ENCODE data around the gene AUP1.
A peak's percentile ranks its signal among the peaks of the same experiment; 100 is the strongest.

AUP1 gene

DNA sequence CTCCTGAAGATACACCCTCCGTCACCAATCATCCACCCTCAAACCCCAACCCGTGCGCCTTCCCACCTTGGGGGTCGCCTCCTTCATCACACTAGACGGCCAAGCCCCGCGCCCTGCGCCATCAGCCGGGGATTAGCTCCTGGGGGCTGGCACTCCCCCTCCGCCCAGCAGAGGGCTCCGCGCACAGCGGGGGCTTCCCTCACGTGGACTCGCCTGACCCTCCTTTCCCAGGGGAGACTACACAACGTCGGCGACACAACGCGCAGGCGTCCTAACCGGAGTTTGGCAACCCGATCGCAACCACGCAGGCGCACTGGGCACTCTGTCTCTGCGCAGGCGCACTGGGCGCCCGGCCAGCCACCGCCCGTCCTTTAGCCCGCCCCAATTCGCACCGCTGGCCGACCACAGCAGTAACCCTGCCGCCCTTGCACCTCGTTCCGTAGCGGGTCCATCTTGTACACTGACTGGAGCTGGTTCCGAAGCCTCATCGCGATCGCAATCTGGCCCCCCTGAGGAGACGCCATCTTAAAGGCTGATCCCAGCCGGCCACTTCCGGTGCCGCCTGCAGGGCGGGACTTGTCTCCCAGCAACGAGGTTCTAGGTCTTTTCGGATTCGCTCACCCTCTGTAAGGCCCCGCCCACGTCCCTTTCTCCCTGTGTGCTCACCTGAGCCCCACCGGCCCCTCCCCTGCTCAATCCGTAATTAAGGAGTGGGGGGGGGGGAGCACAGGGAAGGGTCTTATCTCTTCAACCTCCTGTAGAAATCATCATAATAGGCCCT lies 22.2 kb downstream of the AUP1 start, which contains the start of gene PCGF1:
Gene PCGF1 (minus strand): TSS at position 551 of the 781 bp plus-strand sequence. CDS start 27 bp downstream, at position 524.
- Histone ChIP-seq H3K36me3 (ENCODE audit: control insufficient read depth in 1 of 2, insufficient read depth in 2 of 2, low read length in 2 of 2) (peaks cover 8 to 11% of the 10 kb centered on the region in 2 experiments), H3K9me3 (ENCODE audit: insufficient read depth, low read depth, low read length) (peaks cover 2% of the 10 kb centered on the region), H2BK12ac (ENCODE audit: low read length) (peak within 1 kb of the TSS; percentile 7), H3K4ac (ENCODE audit: low read depth, low read length) (peak within 1 kb of the TSS; percentile 88), H3K23ac (ENCODE audit: low read length) (no peak within 1 kb of the TSS), H3K79me1 (ENCODE audit: low read length) (peaks cover 27% of the 10 kb centered on the region), H3K27ac (ENCODE audit: low read depth, low read length) (peak within 1 kb of the TSS; percentile 98), H2AFZ (ENCODE audit: insufficient read depth, low read length, poor library complexity) (peak within 1 kb of the TSS; percentile 98), H3K14ac (ENCODE audit: low read length) (peak within 1 kb of the TSS; percentile 99), H4K8ac (ENCODE audit: low read depth, low read length) (peak within 1 kb of the TSS; percentile 98), H3K18ac (ENCODE audit: low read length) (peak within 1 kb of the TSS; percentile 97), H3K79me2 (ENCODE audit: control insufficient read depth, insufficient read depth, low read length, poor library complexity) (peaks cover 16% of the 10 kb centered on the region), H3K4me1 (ENCODE audit: control insufficient read depth in 1 of 2, insufficient read depth in 2 of 2, low read length in 2 of 2) (peaks cover 19 to 20% of the 10 kb centered on the region in 2 experiments), H3K9ac (ENCODE audit: low read length) (peak within 1 kb of the TSS; percentile 96), H4K91ac (ENCODE audit: low read depth, low read length) (peak within 1 kb of the TSS; percentile 99), H3K27me3 (ENCODE audit: insufficient read depth, low read length) (peaks cover 36% of the 10 kb centered on the region), H2BK5ac (ENCODE audit: low read depth, low read length, poor library complexity) (peak within 1 kb of the TSS; percentile 95), H2AK5ac (ENCODE audit: low read length) (peak within 1 kb of the TSS; percentile 80), H3K4me2 (ENCODE audit: low read length) (peak within 1 kb of the TSS; percentile 95), H2BK120ac (ENCODE audit: insufficient read depth, low read length, poor library complexity) (peak within 1 kb of the TSS; percentile 94), H4K12ac (ENCODE audit: low read depth, low read length) (peak within 1 kb of the TSS; percentile 93), H3K4me3 (ENCODE audit: low read depth, low read length) (peak within 1 kb of the TSS; percentile 98)
- no CpG with 5 or more reads among the region's 56 CpGs for WGBS (ENCODE audit: extremely low coverage, insufficient coverage, insufficient read length)
- peak; percentile 99 to 100 for DNase-seq

DNA sequence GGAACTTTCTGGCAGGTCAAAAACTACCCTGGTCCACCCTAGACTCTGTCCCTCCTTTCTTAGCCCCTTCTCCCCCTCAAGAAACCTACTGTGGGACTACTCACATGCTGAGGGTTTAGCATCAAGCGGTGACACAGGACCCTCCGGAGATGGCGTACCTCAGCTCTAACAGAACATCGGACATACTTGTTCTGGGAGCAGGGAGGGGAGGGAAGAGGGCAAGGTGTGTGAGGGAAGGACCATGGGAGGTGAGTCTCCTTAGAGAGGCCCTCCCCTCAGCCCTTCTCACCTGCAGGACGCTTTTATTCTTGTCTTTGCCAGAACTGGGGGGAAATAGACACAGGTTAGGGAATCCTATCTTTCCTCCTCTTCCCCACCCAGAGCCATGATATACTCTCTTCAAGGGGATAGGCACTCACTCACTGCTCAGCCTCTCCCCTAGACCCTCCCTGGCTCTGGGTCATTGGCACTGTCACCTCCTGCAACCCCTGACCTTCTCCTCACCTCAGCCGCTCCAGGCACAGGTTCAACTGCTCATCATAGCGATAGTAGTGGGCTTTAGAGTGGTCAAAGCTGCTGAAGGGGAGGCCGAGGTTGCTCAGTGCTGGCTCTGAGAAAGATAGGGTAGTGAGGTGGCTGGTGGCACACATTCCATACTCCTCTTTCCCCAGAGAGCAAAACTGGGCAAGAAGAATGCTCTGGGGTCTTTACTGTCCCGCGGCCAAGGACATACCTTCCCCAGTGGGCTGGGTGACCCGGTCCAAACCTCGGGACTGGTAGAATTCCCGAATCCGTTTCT lies 23.9 kb downstream of the AUP1 start:
- Histone ChIP-seq H3K36me3 (ENCODE audit: control insufficient read depth in 1 of 2, insufficient read depth in 2 of 2, low read length in 2 of 2) (peaks cover 8 to 11% of the 10 kb centered on the region in 2 experiments), H3K4me2 (ENCODE audit: low read length) (no peak overlapping the region), H2BK12ac (ENCODE audit: low read length) (no peak overlapping the region), H2AK5ac (ENCODE audit: low read length) (no peak overlapping the region), H2BK120ac (ENCODE audit: insufficient read depth, low read length, poor library complexity) (no peak overlapping the region), H3K4me1 (ENCODE audit: control insufficient read depth in 1 of 2, insufficient read depth in 2 of 2, low read length in 2 of 2) (peaks cover 19 to 24% of the 10 kb centered on the region in 2 experiments), H3K18ac (ENCODE audit: low read length) (no peak overlapping the region), H3K4me3 (ENCODE audit: low read depth, low read length) (no peak overlapping the region), H4K12ac (ENCODE audit: low read depth, low read length) (no peak overlapping the region), H3K27me3 (ENCODE audit: insufficient read depth, low read length) (peaks cover 39% of the 10 kb centered on the region), H4K8ac (ENCODE audit: low read depth, low read length) (no peak overlapping the region), H3K14ac (ENCODE audit: low read length) (no peak overlapping the region), H2AFZ (ENCODE audit: insufficient read depth, low read length, poor library complexity) (no peak overlapping the region), H3K9ac (ENCODE audit: low read length) (no peak overlapping the region), H4K91ac (ENCODE audit: low read depth, low read length) (no peak overlapping the region), H3K9me3 (ENCODE audit: insufficient read depth, low read depth, low read length) (peaks cover 2% of the 10 kb centered on the region), H3K79me1 (ENCODE audit: low read length) (peaks cover 28% of the 10 kb centered on the region), H3K4ac (ENCODE audit: low read depth, low read length) (no peak overlapping the region), H2BK5ac (ENCODE audit: low read depth, low read length, poor library complexity) (no peak overlapping the region), H3K79me2 (ENCODE audit: control insufficient read depth, insufficient read depth, low read length, poor library complexity) (peaks cover 16% of the 10 kb centered on the region), H3K27ac (ENCODE audit: low read depth, low read length) (no peak overlapping the region), H3K23ac (ENCODE audit: low read length) (no peak overlapping the region)
- DNase-seq: no peak
- WGBS (ENCODE audit: extremely low coverage, insufficient coverage, insufficient read length): no CpG with 5 or more reads among the region's 14 CpGs

DNA sequence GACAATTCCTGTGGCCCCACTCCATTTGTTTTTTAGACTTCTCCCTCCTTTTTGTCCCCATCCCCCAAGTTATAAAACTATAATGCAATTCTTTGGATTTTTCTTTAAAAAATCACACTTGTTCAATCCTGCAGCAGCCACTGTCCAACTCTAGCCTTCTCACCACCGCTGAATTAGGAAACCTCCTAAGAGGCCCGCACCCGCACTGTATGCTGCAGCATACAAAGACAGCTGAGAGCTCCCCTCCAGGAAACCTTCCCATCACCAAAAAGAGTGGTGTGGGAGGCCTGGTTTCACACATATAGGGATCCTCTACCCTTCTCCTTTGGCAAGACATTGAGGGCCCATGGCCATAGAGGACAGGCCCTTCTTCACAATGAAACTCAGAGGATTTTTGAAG lies 24.9 kb downstream of the AUP1 start:
- no peak overlapping the region for H3K14ac ChIP-seq (ENCODE audit: low read length)
- peaks cover 19 to 24% of the 10 kb centered on the region in 2 experiments for H3K4me1 ChIP-seq (ENCODE audit: control insufficient read depth in 1 of 2, insufficient read depth in 2 of 2, low read length in 2 of 2)
- H3K36me3 ChIP-seq (ENCODE audit: control insufficient read depth in 1 of 2, insufficient read depth in 2 of 2, low read length in 2 of 2): peaks cover 8 to 11% of the 10 kb centered on the region in 2 experiments
- no peak overlapping the region for H3K9ac ChIP-seq (ENCODE audit: low read length)
- H3K9me3 ChIP-seq (ENCODE audit: insufficient read depth, low read depth, low read length): peaks cover 2% of the 10 kb centered on the region
- H3K27me3 ChIP-seq (ENCODE audit: insufficient read depth, low read length): peaks cover 43% of the 10 kb centered on the region
- no peak overlapping the region for H3K4me2 ChIP-seq (ENCODE audit: low read length)
- no peak overlapping the region for H4K12ac ChIP-seq (ENCODE audit: low read depth, low read length)
- peaks cover 28% of the 10 kb centered on the region for H3K79me1 ChIP-seq (ENCODE audit: low read length)
- H3K4ac ChIP-seq (ENCODE audit: low read depth, low read length): no peak overlapping the region
- H3K79me2 ChIP-seq (ENCODE audit: control insufficient read depth, insufficient read depth, low read length, poor library complexity): peaks cover 16% of the 10 kb centered on the region
- no peak overlapping the region for H4K8ac ChIP-seq (ENCODE audit: low read depth, low read length)
- no peak overlapping the region for H2BK5ac ChIP-seq (ENCODE audit: low read depth, low read length, poor library complexity)
- no peak overlapping the region for H2AFZ ChIP-seq (ENCODE audit: insufficient read depth, low read length, poor library complexity)
- H3K4me3 ChIP-seq (ENCODE audit: low read depth, low read length): no peak overlapping the region
- H4K91ac ChIP-seq (ENCODE audit: low read depth, low read length): no peak overlapping the region
- H2AK5ac ChIP-seq (ENCODE audit: low read length): no peak overlapping the region
- no peak for DNase-seq
- H2BK12ac ChIP-seq (ENCODE audit: low read length): no peak overlapping the region
- no peak overlapping the region for H2BK120ac ChIP-seq (ENCODE audit: insufficient read depth, low read length, poor library complexity)
- no peak overlapping the region for H3K23ac ChIP-seq (ENCODE audit: low read length)
- H3K18ac ChIP-seq (ENCODE audit: low read length): no peak overlapping the region
- no peak overlapping the region for H3K27ac ChIP-seq (ENCODE audit: low read depth, low read length)
- WGBS (ENCODE audit: extremely low coverage, insufficient coverage, insufficient read length): no CpG with 5 or more reads among the region's 3 CpGs
